ENCODE measurements around the gene ZNF442.
"Not testable (repeated sequence)": the region's sequence is repeated elsewhere in the genome, so short reads cannot be mapped to it uniquely, and the experiment has no call there.

Gene ZNF442

GRCh38 chr19:12365236-12366162 is at the start of gene ZNF442:
ZNF442 (minus strand) TSS chr19:12365683; CDS start chr19:12363631, 2,052 bp downstream.
- DNase-seq (ENCODE audit: low read depth in 3 of 3), result peak; percentile 62 to 74 (median 69)

- no peak for DNase-seq (ENCODE audit: low read depth in 3 of 3)
These were observed 46.4 kb upstream of the ZNF442 start for GRCh38 chr19:12411893-12412292.

GRCh38 chr19:12400633-12401502 is 35.4 kb upstream of the ZNF442 start, which contains the start of gene ZNF799:
ZNF799 (minus strand) TSS chr19:12401271; CDS start chr19:12401070, 201 bp downstream.
- peak; percentile 66 to 74 (median 70) for DNase-seq (ENCODE audit: low read depth in 3 of 3)

GRCh38 chr19:12399901-12400632 is 34.6 kb upstream of the ZNF442 start:
- peak in 2 of 3 experiments; percentile 2 to 18 for DNase-seq (ENCODE audit: low read depth in 3 of 3)

- DNase-seq (ENCODE audit: low read depth in 3 of 3), result not testable (repeated sequence)
These were observed 25.7 kb upstream of the ZNF442 start for GRCh38 chr19:12391148-12391547.

GRCh38 chr19:12386365-12386764 is 20.9 kb upstream of the ZNF442 start:
- DNase-seq (ENCODE audit: low read depth in 3 of 3), result not testable (repeated sequence)

GRCh38 chr19:12380444-12380737 is 14.9 kb upstream of the ZNF442 start:
- DNase-seq (ENCODE audit: low read depth in 3 of 3), result no peak

- DNase-seq (ENCODE audit: low read depth in 3 of 3), result no peak
These were observed 14.4 kb upstream of the ZNF442 start for GRCh38 chr19:12379732-12380443.

GRCh38 chr19:12374026-12374425 is 8.5 kb upstream of the ZNF442 start:
- no peak for DNase-seq (ENCODE audit: low read depth in 3 of 3)

GRCh38 chr19:12364391-12365235 is 870 bp downstream of the ZNF442 start:
- no peak for DNase-seq (ENCODE audit: low read depth in 3 of 3)

GRCh38 chr19:12362236-12362635 is 3.2 kb downstream of the ZNF442 start:
- DNase-seq (ENCODE audit: low read depth in 3 of 3), result not testable (repeated sequence)

GRCh38 chr19:12353375-12353774 is 12.1 kb downstream of the ZNF442 start:
- no peak for DNase-seq (ENCODE audit: low read depth in 3 of 3)

- no peak for DNase-seq (ENCODE audit: low read depth in 3 of 3)
These were observed 14.6 kb downstream of the ZNF442 start for GRCh38 chr19:12350890-12351197.

GRCh38 chr19:12350185-12350889 is 15.1 kb downstream of the ZNF442 start:
- DNase-seq (ENCODE audit: low read depth in 3 of 3), result no peak

GRCh38 chr19:12346896-12347295 is 18.6 kb downstream of the ZNF442 start:
- DNase-seq (ENCODE audit: low read depth in 3 of 3), result no peak

- DNase-seq (ENCODE audit: low read depth in 3 of 3), result no peak
These were observed 20.3 kb downstream of the ZNF442 start for GRCh38 chr19:12345197-12345596.

GRCh38 chr19:12333162-12334159 is 32.0 kb downstream of the ZNF442 start, which contains the start of gene ZNF563:
ZNF563 (minus strand) TSS chr19:12333633; CDS start chr19:12333482, 151 bp downstream.
- peak; percentile 95 to 98 (median 96) for DNase-seq (ENCODE audit: low read depth in 3 of 3)
